OCI-LY3 (cell line): ENCODE measurements around the gene IFT122.
A peak's percentile ranks its signal among the peaks of the same experiment; 100 is the strongest.

Experiments used
- H2AFZ ChIP-seq: fragments of 200-600, 300-600 bp; shearing (Covaris generic); 2 replicates; pipeline ENCODE4 v1.6.0; 2014; ENCODE audit warnings: antibody characterized with exemption, low read depth, low read length
- H3K27ac ChIP-seq: fragments of 200-600, 300-600 bp; sonication (generic); 2 replicates; pipeline ENCODE4 v1.5.1; 2014; ENCODE audit warnings: mild to moderate bottlenecking, low read length, moderate library complexity, mixed read lengths
- H3K27me3 ChIP-seq: fragments of 200-600, 300-600 bp; sonication (generic); 2 replicates; pipeline ENCODE4 v1.6.1; 2014; ENCODE audit warnings: low read depth, low read length, mixed read lengths
- H3K36me3 ChIP-seq: fragments of 200-600, 300-600 bp; sonication (generic); replicated peaks from 2 replicates; pipeline ENCODE3; 2014; ENCODE audit warnings: low read depth, low read length, mixed read lengths
- H3K4me1 ChIP-seq: fragments of 300-600, 200-600 bp; sonication (generic); 2 replicates; pipeline ENCODE4 v1.6.1; 2014; ENCODE audit warnings: low read length, mixed read lengths
- H3K4me2 ChIP-seq: fragments of 200-600, 300-600 bp; sonication (generic); 2 replicates; pipeline ENCODE4 v1.6.1; 2014; ENCODE audit warnings: low read length, mixed read lengths
- H3K4me3 ChIP-seq: fragments of 300-600, 200-600 bp; sonication (generic); 2 replicates; pipeline ENCODE4 v1.5.1; 2014; ENCODE audit warnings: antibody characterized with exemption, mild to moderate bottlenecking, low read length, moderate library complexity
- H3K79me2 ChIP-seq: fragments of 300-600, 200-600 bp; shearing (Covaris generic); 2 replicates; pipeline ENCODE4 v1.6.1; 2014; ENCODE audit warnings: mild to moderate bottlenecking, low read length, mixed read lengths
- H3K9ac ChIP-seq: fragments of 300-600, 200-600 bp; shearing (Covaris generic); 2 replicates; pipeline ENCODE4 v1.6.0; 2014; ENCODE audit warnings: mild to moderate bottlenecking, low read length, moderate library complexity
- H3K9me3 ChIP-seq: fragments of 200-600, 300-600 bp; shearing (Covaris generic); 2 replicates; pipeline ENCODE4 v1.6.1; 2014; ENCODE audit warnings: low read length, mixed read lengths; ENCODE audit not compliant: insufficient read depth
- H4K20me1 ChIP-seq: fragments of 200-600, 300-600 bp; sonication (generic); 2 replicates; pipeline ENCODE4 v1.6.1; 2016; ENCODE audit warnings: low read length, mixed read lengths; ENCODE audit not compliant: insufficient read depth
- EZH2phosphoT487 ChIP-seq: fragments of 200-600 bp; shearing (Covaris generic); IDR thresholded peaks from 2 replicates; pipeline ENCODE4 v1.6.1; 2018; ENCODE audit warnings: antibody characterized with exemption, mixed run types, low read depth
- TF ChIP-seq, protein P1 (sequence below): fragments of 200-600, 300-600 bp; sonication (generic); IDR thresholded peaks from 2 replicates; pipeline ENCODE4 v1.5.1; 2014; ENCODE audit warnings: antibody characterized with exemption, low read length, low read depth

The IFT122 gene

DNA sequence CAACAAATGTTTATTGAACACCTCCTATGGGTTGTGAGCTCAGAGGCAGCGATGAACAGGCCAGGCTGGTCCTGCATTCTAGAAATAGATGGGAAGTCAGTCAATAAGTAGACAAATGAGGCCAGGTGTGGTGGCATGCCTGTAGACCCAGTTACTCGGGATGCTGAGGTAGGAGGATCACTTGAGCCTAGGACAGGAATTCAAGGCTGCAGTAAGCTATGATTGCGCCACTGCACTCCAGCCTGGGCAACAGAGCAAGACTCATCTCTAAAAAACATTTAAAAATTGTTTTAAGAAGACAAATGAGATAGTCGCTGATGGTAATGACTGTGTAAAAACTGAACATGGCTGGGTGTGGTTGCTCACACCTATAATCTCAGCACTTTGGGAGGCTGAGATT, 84.1 kb downstream of the IFT122 start:
- Histone ChIP-seq H3K36me3 (no peaks in the 10 kb centered on the region), H3K4me2 (no peak overlapping the region), H3K9me3 (no peaks in the 10 kb centered on the region), H3K79me2 (no peaks in the 10 kb centered on the region), H2AFZ (no peak overlapping the region), H3K4me1 (peaks cover 31% of the 10 kb centered on the region), H3K27ac (no peak overlapping the region), H3K27me3 (no peaks in the 10 kb centered on the region), H4K20me1 (no peaks in the 10 kb centered on the region), H3K9ac (no peak overlapping the region), H3K4me3 (no peak overlapping the region)
- TF ChIP-seq, protein P1, sequence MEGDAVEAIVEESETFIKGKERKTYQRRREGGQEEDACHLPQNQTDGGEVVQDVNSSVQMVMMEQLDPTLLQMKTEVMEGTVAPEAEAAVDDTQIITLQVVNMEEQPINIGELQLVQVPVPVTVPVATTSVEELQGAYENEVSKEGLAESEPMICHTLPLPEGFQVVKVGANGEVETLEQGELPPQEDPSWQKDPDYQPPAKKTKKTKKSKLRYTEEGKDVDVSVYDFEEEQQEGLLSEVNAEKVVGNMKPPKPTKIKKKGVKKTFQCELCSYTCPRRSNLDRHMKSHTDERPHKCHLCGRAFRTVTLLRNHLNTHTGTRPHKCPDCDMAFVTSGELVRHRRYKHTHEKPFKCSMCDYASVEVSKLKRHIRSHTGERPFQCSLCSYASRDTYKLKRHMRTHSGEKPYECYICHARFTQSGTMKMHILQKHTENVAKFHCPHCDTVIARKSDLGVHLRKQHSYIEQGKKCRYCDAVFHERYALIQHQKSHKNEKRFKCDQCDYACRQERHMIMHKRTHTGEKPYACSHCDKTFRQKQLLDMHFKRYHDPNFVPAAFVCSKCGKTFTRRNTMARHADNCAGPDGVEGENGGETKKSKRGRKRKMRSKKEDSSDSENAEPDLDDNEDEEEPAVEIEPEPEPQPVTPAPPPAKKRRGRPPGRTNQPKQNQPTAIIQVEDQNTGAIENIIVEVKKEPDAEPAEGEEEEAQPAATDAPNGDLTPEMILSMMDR, result no peak
- no peak for TF ChIP-seq EZH2phosphoT487

DNA sequence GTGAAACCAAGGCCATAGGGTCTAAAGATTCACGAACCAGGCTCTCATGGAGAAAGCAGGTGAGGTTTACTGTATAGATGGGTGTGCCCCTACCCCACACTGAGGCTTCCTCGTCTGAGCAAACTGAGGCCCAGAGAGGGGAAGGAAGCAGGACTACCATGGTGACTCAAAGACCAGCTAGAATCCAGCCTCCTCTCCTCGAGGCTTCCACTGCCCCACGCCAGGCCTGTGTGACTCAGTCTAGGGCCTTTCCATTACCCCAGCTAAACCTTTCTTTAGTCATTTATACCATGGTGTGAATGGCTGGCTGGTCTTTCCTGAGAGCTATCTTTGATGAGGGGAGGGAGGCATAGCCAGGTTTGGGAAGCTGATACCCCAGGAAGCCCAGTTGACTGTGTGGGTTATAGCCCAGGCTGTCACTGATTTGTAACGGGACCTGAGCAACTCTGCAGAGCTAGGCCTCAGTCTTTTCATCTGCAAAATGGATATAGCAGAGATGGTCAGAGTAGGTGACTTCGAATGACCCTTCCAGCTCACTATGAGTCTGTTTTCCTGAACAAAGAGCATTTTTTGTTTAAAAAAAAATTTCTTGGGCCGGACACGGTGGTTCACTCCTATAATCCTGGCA, 85.4 kb downstream of the IFT122 start:
- TF ChIP-seq, protein P1, result no peak
- no peak for TF ChIP-seq EZH2phosphoT487
- peak overlapping the region; percentile 75 for H3K27ac ChIP-seq
- H4K20me1 ChIP-seq, result no peaks in the 10 kb centered on the region
- peaks cover 31% of the 10 kb centered on the region for H3K4me1 ChIP-seq
- peak overlapping the region; percentile 25; the same call in 1 of the 2 replicates for H3K9ac ChIP-seq
- H3K79me2 ChIP-seq, result no peaks in the 10 kb centered on the region
- peak overlapping the region; percentile 85 for H3K4me2 ChIP-seq
- peak overlapping the region; percentile 33; the same call in 1 of the 2 replicates for H3K4me3 ChIP-seq
- no peaks in the 10 kb centered on the region for H3K36me3 ChIP-seq
- H2AFZ ChIP-seq, result 0 out of 2 replicates have a peak overlapping the region, but pooled peaks have one; percentile 76
- no peaks in the 10 kb centered on the region for H3K9me3 ChIP-seq
- H3K27me3 ChIP-seq, result no peaks in the 10 kb centered on the region

DNA sequence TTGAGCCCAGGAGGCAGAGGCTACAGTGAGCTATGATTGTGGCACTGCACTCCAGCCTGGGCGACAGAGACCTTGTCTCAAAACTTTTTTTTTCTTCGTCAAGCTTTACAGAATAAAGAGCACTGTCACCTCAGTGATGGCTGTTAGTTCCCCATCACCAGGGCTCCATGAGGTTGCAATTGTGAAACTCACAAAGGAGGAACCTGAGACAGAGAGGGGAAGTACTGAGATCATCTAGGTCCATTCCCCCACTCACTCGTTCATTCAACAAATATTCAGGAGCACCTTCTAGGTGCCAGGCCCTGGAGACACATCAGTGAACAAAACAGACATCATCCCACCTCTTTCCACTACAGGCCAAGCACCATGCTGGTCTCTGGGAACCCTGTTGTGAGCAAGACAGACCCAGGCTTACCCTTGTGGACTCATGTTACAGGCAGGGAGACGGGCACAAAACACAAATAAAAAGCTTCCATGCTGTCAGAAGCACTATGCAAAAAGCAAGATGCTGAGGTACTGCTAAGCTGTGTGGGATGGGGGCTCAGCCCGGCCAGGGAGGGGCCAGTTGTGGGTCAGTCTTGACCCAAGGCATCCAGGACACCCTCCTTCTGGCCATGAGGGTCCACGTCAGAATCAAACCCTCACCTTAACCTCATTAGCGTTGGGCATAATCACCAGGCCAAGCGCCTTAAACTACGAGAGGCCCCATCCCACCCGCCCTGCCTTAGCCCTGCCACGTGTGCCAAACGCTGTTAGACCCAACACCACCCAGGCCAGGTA, 86.3 kb downstream of the IFT122 start:
- Histone ChIP-seq H3K4me2 (peak overlapping the region; percentile 85), H3K4me1 (peaks cover 31% of the 10 kb centered on the region), H3K9me3 (no peaks in the 10 kb centered on the region), H3K27me3 (no peaks in the 10 kb centered on the region), H3K79me2 (no peaks in the 10 kb centered on the region), H2AFZ (peak overlapping the region; percentile 76; the same call in 1 of the 2 replicates), H4K20me1 (no peaks in the 10 kb centered on the region), H3K36me3 (no peaks in the 10 kb centered on the region), H3K9ac (peak overlapping the region; percentile 48; the same call in 1 of the 2 replicates), H3K27ac (peak overlapping the region; percentile 75), H3K4me3 (peak overlapping the region; percentile 44)
- TF ChIP-seq, protein P1, result no peak

DNA sequence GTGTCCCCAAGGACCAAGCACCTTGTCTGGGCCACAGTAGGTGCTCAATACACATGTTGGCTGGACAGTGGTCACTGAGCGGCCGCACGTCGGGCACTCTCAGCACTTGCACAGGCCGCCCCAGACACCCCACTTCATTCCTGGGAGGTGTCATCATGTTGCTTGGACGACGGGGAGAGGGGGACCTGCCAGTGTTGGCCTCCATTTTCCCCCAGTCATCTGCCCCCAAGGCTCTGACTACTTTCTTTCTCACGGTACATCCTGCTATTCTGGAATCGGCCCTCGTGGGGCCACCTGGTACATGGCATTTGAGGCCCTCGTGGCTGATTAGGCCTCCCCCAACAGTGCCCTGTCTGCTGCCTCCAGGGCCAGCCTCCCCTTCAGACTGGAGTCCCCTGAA, 87.2 kb downstream of the IFT122 start:
- Histone ChIP-seq H3K4me2 (no peak overlapping the region), H3K9ac (no peak overlapping the region), H4K20me1 (no peaks in the 10 kb centered on the region), H3K27ac (no peak overlapping the region), H3K79me2 (no peaks in the 10 kb centered on the region), H3K9me3 (no peaks in the 10 kb centered on the region), H2AFZ (no peak overlapping the region), H3K4me1 (peaks cover 31% of the 10 kb centered on the region), H3K27me3 (no peaks in the 10 kb centered on the region), H3K4me3 (no peak overlapping the region), H3K36me3 (no peaks in the 10 kb centered on the region)
- TF ChIP-seq EZH2phosphoT487, result no peak
- TF ChIP-seq, protein P1, result no peak
